Lower lobe of right lung (tissue), 2 donors: ENCODE results near the gene COIL. TPM values are rescaled to one million over a fixed set of nuclear protein-coding genes. Genes with fewer than 3 reads are reported as not detected.
"Not testable (repeated sequence)": the region's sequence is repeated elsewhere in the genome, so short reads cannot be mapped to it uniquely, and the experiment has no call there.

Source experiments
- ATAC-seq, 2 donors: fragments of 200-7000 bp; cut with Tn5 transposase; one replicate each; pipeline ENCODE4 v1.9.1; 2020 to 2022; ENCODE audit warnings: mild to moderate bottlenecking in 2 of 2, moderate library complexity in 2 of 2
- DNase-seq: peaks from one replicate; pipeline ENCODE4 v3.0.0-alpha.2; 2020
- H3K27ac ChIP-seq: fragments of 200-600 bp; one replicate; pipeline ENCODE4 v1.8.0; 2022
- H3K27me3 ChIP-seq: fragments of 200-600 bp; one replicate; pipeline ENCODE4 v1.8.0; 2022; ENCODE audit warnings: low read depth
- H3K36me3 ChIP-seq: fragments of 200-600 bp; one replicate; pipeline ENCODE4 v1.8.0; 2022; ENCODE audit warnings: mild to moderate bottlenecking
- H3K4me1 ChIP-seq: fragments of 200-600 bp; one replicate; pipeline ENCODE4 v1.8.0; 2022
- H3K4me3 ChIP-seq: fragments of 200-600 bp; one replicate; pipeline ENCODE4 v1.8.0; 2022; ENCODE audit warnings: mild to moderate bottlenecking
- H3K9me3 ChIP-seq: fragments of 200-600 bp; one replicate; pipeline ENCODE4 v1.8.0; 2022
- intact Hi-C: fragments of 100-400 bp; cut with DNase I; formaldehyde crosslinking; loops from one replicate; pipeline ENCODE4 v1.11.0; 2022
- total RNA-seq: library from RNA; stranded (reverse); fragmentation: NEBNext Ultra II Directional; extraction: Animal tissue kit (Norgen Biotek cat#: 25700); gene quantifications from one replicate; pipeline ENCODE4 v1.2.1, GENCODE V29; 2021
- TF ChIP-seq, protein P1 (sequence below): fragments of 200-600 bp; IDR thresholded peaks from one replicate; pipeline ENCODE4 v1.8.0; 2022; ENCODE audit warnings: antibody characterized with exemption, mild to moderate bottlenecking
- donor health status: DM: no; HTN: yes; CAD: no; lungs with severe emphysema.

COIL gene
- total RNA-seq, 1 donor from 2014 or later: 12.4 TPM

DNA sequence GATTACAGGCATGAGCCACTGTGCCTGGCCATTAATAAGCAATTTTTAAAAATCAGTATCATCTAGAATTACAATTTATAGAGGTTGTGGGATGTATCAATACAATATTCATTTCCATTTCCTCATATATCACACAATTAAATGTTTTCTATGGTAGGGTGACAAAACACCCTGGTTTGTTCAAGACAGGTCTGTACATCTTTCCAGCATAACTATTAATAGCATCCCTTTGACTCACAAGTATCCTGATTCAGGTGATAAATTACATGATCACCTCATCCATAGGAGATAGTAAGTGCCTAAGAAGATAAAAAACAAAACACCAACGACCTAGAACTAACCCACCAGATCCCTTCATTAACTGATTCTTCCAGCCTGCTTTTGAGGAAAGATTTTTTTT lies 13.1 kb downstream of the COIL start:
- no peaks in the 10 kb centered on the region for H3K27me3 ChIP-seq
- H3K36me3 ChIP-seq: peaks cover 75% of the 10 kb centered on the region
- no peaks in the 10 kb centered on the region for H3K9me3 ChIP-seq
- intact Hi-C loops: loop anchor here (10.0 kb wide), 1 partner anchor 123 kb away; no protein-coding TSS in a partner anchor
- no peak overlapping the region for H3K4me3 ChIP-seq
- H3K27ac ChIP-seq: no peak overlapping the region
- TF ChIP-seq, protein P1, sequence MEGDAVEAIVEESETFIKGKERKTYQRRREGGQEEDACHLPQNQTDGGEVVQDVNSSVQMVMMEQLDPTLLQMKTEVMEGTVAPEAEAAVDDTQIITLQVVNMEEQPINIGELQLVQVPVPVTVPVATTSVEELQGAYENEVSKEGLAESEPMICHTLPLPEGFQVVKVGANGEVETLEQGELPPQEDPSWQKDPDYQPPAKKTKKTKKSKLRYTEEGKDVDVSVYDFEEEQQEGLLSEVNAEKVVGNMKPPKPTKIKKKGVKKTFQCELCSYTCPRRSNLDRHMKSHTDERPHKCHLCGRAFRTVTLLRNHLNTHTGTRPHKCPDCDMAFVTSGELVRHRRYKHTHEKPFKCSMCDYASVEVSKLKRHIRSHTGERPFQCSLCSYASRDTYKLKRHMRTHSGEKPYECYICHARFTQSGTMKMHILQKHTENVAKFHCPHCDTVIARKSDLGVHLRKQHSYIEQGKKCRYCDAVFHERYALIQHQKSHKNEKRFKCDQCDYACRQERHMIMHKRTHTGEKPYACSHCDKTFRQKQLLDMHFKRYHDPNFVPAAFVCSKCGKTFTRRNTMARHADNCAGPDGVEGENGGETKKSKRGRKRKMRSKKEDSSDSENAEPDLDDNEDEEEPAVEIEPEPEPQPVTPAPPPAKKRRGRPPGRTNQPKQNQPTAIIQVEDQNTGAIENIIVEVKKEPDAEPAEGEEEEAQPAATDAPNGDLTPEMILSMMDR: no peak
- ATAC-seq (no peak), DNase-seq (no peak)
- H3K4me1 ChIP-seq: no peaks in the 10 kb centered on the region

DNA sequence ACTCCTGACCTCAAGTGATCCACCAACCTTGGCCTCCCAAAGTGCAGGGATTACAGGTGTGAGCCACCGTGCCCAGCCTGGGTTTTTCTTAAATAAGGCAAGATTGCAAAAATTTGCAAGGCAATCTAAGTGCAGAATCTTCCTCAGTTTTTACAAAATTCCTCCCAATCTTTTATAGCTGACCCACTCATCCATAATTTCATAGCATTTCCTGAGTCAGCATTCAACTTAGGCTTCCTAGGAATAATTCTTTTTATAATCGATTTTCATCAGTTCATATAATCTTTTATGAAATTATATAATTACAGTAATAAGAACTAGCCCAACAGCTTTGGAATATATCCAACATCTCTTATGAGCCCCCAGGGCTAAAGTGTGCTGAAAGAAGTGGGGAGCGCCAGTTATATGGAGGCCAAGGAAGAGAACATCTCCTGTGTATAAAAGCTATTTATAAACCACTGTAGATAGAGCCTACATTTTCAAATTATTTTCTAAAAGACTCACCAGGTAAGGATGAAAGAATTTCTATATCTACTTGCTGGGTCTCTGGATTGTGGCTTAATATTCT lies 14.8 kb downstream of the COIL start:
- H3K27me3 ChIP-seq: no peaks in the 10 kb centered on the region
- no peaks in the 10 kb centered on the region for H3K9me3 ChIP-seq
- ATAC-seq (no peak), DNase-seq (no peak)
- intact Hi-C loops: loop anchor here (10.0 kb wide), 1 partner anchor 121 kb away; no protein-coding TSS in a partner anchor
- H3K27ac ChIP-seq: no peak overlapping the region
- H3K4me3 ChIP-seq: no peak overlapping the region
- H3K36me3 ChIP-seq: peaks cover 92% of the 10 kb centered on the region
- no peaks in the 10 kb centered on the region for H3K4me1 ChIP-seq
- TF ChIP-seq, protein P1: no peak

DNA sequence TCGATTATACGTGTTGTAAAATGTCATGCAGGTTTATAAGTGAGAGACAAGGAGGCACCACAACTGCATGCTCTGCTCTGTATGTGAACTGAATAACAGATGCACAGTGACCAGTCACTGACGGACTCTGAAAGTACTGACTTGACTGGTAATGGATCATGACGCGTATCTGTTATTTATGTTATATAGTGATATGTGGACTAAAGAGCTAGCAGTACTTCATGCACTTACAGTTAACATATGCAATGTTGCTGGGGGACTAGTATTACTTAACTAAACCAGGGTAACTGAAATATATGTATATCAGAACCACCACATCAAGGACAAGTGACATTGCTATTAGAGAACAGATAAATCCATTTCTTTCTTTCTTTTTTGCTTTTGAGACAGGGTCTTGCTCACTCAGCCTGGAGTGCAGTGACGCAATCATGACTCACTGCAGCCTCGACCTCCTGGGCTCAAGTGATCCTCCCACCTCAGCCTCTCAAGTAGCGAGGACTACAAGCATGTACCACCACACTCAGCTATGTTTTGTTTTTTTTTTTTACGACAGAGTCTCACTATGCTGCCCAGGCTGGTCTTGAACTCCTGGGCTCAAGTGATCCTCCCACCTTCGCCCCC lies 17.2 kb downstream of the COIL start:
- no peak overlapping the region for H3K4me3 ChIP-seq
- no peaks in the 10 kb centered on the region for H3K9me3 ChIP-seq
- H3K27me3 ChIP-seq: no peaks in the 10 kb centered on the region
- H3K27ac ChIP-seq: no peak overlapping the region
- TF ChIP-seq, protein P1: no peak
- intact Hi-C loops: loop anchor here (10.0 kb wide), 1 partner anchor 119 kb away; no protein-coding TSS in a partner anchor
- DNase-seq (no peak), ATAC-seq (no peak)
- H3K36me3 ChIP-seq: peaks cover 90% of the 10 kb centered on the region
- H3K4me1 ChIP-seq: no peaks in the 10 kb centered on the region

DNA sequence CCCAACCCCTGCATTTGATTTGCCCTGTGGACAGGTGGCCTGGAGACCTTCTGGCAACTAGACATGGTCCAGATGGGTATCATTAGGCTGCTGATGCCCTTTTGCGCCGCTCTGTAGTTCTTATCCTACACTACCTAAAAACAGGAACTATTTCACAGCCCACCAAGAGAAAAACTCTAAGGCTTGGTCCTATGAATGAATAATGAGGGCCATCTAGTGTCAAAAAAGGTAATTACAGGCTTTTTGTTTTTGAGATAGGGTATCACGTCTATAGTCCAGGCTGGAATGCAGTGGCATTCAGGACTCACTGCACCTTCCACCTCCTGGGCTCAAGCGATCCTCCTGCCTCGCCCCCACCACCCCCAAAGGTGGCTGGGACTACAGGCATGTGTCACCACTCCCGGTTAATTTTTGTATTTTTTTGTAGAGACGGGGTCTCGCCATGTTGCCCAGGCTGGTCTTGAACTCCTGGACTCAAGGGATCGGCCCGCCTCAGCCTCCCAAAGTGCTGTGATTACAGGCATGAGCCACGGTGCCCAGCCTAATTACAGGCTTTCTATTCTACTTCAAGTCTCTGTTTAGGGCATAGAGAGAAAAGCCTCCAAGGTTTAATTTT lies 20.9 kb downstream of the COIL start:
- H3K9me3 ChIP-seq: no peaks in the 10 kb centered on the region
- no peaks in the 10 kb centered on the region for H3K4me1 ChIP-seq
- peaks cover 89% of the 10 kb centered on the region for H3K36me3 ChIP-seq
- DNase-seq (no peak), ATAC-seq (peak; percentile 81)
- no peaks in the 10 kb centered on the region for H3K27me3 ChIP-seq
- TF ChIP-seq, protein P1: peak; percentile 70
- intact Hi-C loops: loop anchor here (10.0 kb wide), 1 partner anchor 115 kb away; no protein-coding TSS in a partner anchor
- H3K4me3 ChIP-seq: no peak overlapping the region
- H3K27ac ChIP-seq: no peak overlapping the region

DNA sequence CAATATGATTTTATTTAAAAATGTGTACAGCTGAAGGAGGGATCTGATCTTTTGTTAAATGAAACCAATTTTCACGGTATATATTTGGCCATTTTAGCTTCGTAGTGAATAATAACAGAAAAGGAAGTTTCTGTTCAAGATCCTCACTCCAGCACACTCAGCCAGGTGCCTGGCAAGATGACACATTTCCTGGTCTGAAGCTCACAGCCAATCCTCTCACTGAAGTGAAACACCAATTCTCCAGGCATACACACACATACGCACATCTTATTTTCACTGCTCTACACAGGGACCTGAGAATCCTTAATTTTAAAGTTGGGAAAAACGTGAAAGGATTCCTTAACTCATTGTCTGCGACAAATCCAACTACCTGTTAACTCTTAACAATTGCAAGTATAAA lies 22.6 kb downstream of the COIL start:
- DNase-seq, intact Hi-C loops, H3K9me3 ChIP-seq, ATAC-seq, H3K27me3 ChIP-seq, H3K27ac ChIP-seq, H3K4me1 ChIP-seq, H3K4me3 ChIP-seq: not testable (repeated sequence)
- H3K36me3 ChIP-seq: peaks cover 85% of the 10 kb centered on the region

DNA sequence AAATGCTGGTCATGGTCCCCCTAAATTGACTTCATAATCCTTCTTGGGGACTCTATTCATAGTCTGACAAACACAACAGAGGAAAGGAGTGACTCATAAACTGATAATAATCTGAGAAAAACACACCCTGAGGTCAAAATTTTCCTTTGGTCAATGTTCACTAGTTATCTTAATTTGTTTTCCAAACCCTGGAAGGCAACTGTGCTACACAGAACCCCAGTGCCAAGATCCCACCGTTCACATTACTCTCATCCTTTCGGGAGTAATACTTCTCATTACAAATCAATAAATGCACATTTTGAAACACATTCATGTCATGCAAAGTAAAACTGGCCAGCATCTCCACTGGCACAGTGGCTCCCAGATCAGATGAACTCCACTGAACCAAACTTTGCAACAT lies 23.2 kb downstream of the COIL start:
- no peak for DNase-seq
- intact Hi-C loops: no loop called here
- H3K4me1 ChIP-seq: no peaks in the 10 kb centered on the region
- peaks cover 80% of the 10 kb centered on the region for H3K36me3 ChIP-seq
- no peaks in the 10 kb centered on the region for H3K27me3 ChIP-seq
- H3K9me3 ChIP-seq: no peaks in the 10 kb centered on the region
- H3K4me3 ChIP-seq: no peak overlapping the region
- no peak for ATAC-seq
- no peak overlapping the region for H3K27ac ChIP-seq
- TF ChIP-seq, protein P1: no peak
